GM21737 (cell line): ENCODE results near the gene TST.

ENCODE experiments used
- ATAC-seq: cut with Tn5 transposase; IDR thresholded peaks from one replicate; pipeline ENCODE4 v1.9.1; 2021; ENCODE audit warnings: mild to moderate bottlenecking, moderate library complexity; ENCODE audit not compliant: unreplicated experiment

Gene TST

GRCh38 chr22:37016134-37016910 is 2.9 kb downstream of the TST start:
- no peak for ATAC-seq

- no peak for ATAC-seq
Observed at GRCh38 chr22:37015587-37015878, 3.7 kb downstream of the TST start.

- no peak for ATAC-seq
Observed at GRCh38 chr22:37014835-37015586, 4.2 kb downstream of the TST start.

GRCh38 chr22:37014415-37014806 is 4.8 kb downstream of the TST start:
- no peak for ATAC-seq

- ATAC-seq, result no peak
Observed at GRCh38 chr22:37012956-37013355, 6.3 kb downstream of the TST start.

- ATAC-seq, result no peak
Observed at GRCh38 chr22:37012262-37012904, 6.9 kb downstream of the TST start.

GRCh38 chr22:37011472-37011871 is 7.8 kb downstream of the TST start:
- ATAC-seq, result no peak

GRCh38 chr22:37010976-37011375 is 8.3 kb downstream of the TST start:
- no peak for ATAC-seq

- ATAC-seq, result no peak
Observed at GRCh38 chr22:37010174-37010573, 9.1 kb downstream of the TST start.

- ATAC-seq, result no peak
Observed at GRCh38 chr22:37009490-37009889, 9.8 kb downstream of the TST start.

GRCh38 chr22:37008365-37008764 is 10.9 kb downstream of the TST start:
- no peak for ATAC-seq

- no peak for ATAC-seq
Observed at GRCh38 chr22:37007651-37008050, 11.6 kb downstream of the TST start.

- no peak for ATAC-seq
Observed at GRCh38 chr22:37002633-37003032, 16.6 kb downstream of the TST start.

- no peak for ATAC-seq
Observed at GRCh38 chr22:37001826-37002225, 17.4 kb downstream of the TST start.

- no peak for ATAC-seq
Observed at GRCh38 chr22:37000676-37001534, 18.3 kb downstream of the TST start.

GRCh38 chr22:36999463-36999862 is 19.8 kb downstream of the TST start:
- ATAC-seq, result no peak

GRCh38 chr22:36998620-36999351 is 20.5 kb downstream of the TST start:
- no peak for ATAC-seq

- ATAC-seq, result no peak
Observed at GRCh38 chr22:36997746-36998145, 21.5 kb downstream of the TST start.

GRCh38 chr22:36991206-36991605 is 28.0 kb downstream of the TST start:
- no peak for ATAC-seq

- no peak for ATAC-seq
Observed at GRCh38 chr22:36990457-36990856, 28.8 kb downstream of the TST start.
